GM23248 (cell line): Measurements from ENCODE around the gene EBI3. TPM values are rescaled to one million over a fixed set of nuclear protein-coding genes. Genes with fewer than 3 reads are reported as not detected.
"Not testable (repeated sequence)": the region's sequence is repeated elsewhere in the genome, so short reads cannot be mapped to it uniquely, and the experiment has no call there.

Experiments used
- DNase-seq: peaks from one replicate; pipeline ENCODE4 v3.0.0-alpha.2; 2015
- H2AFZ ChIP-seq: fragments of 200-600 bp; sonication (generic); 2 replicates; pipeline ENCODE4 v1.6.1; 2016; ENCODE audit warnings: antibody characterized with exemption
- H3F3A ChIP-seq: fragments of 200-600 bp; sonication (generic); 2 replicates; pipeline ENCODE4 v1.6.1; 2016; ENCODE audit warnings: mild to moderate bottlenecking, antibody characterized with exemption, mixed run types; ENCODE audit not compliant: insufficient read depth
- H3K27ac ChIP-seq: fragments of 200-600 bp; sonication (generic); 2 replicates; pipeline ENCODE4 v1.5.1; 2016; ENCODE audit warnings: mild to moderate bottlenecking
- H3K27me3 ChIP-seq: fragments of 200-600 bp; sonication (generic); replicated peaks from 2 replicates; pipeline ENCODE4 v1.6.1; 2016; ENCODE audit warnings: mild to moderate bottlenecking; ENCODE audit not compliant: insufficient read depth
- H3K36me3 ChIP-seq: fragments of 200-600 bp; sonication (generic); 2 replicates; pipeline ENCODE4 v1.6.1; 2016; ENCODE audit warnings: low read depth, mild to moderate bottlenecking
- H3K4me1 ChIP-seq: fragments of 200-600 bp; sonication (generic); 2 replicates; pipeline ENCODE4 v1.6.1; 2016; ENCODE audit warnings: mild to moderate bottlenecking; ENCODE audit not compliant: insufficient read depth
- H3K4me2 ChIP-seq: fragments of 200-600 bp; sonication (generic); one replicate; pipeline ENCODE4 v1.6.1; 2016; ENCODE audit warnings: mild to moderate bottlenecking; ENCODE audit not compliant: unreplicated experiment
- H3K4me3 ChIP-seq: fragments of 200-600 bp; sonication (generic); 2 replicates; pipeline ENCODE4 v1.5.1; 2016; ENCODE audit warnings: mild to moderate bottlenecking
- H3K79me2 ChIP-seq: fragments of 200-600 bp; sonication (generic); 2 replicates; pipeline ENCODE4 v1.6.1; 2016; ENCODE audit warnings: mild to moderate bottlenecking; ENCODE audit not compliant: insufficient read depth
- H3K9ac ChIP-seq: fragments of 200-600 bp; sonication (generic); 2 replicates; pipeline ENCODE4 v1.6.1; 2016; ENCODE audit warnings: mild to moderate bottlenecking
- H3K9me2 ChIP-seq: fragments of 200-600 bp; sonication (generic); 2 replicates; pipeline ENCODE4 v1.6.1; 2016; ENCODE audit warnings: mixed run types, mild to moderate bottlenecking, moderate library complexity; ENCODE audit not compliant: insufficient read depth
- H3K9me3 ChIP-seq: fragments of 200-600 bp; sonication (generic); one replicate; pipeline ENCODE4 v1.6.1; 2017; ENCODE audit warnings: low read depth
- H4K20me1 ChIP-seq: fragments of 200-600 bp; sonication (generic); 2 replicates; pipeline ENCODE4 v1.6.0; 2016; ENCODE audit not compliant: insufficient read depth
- EZH2 ChIP-seq: fragments of 200-600 bp; sonication (generic); IDR thresholded peaks from 2 replicates; pipeline ENCODE4 v1.6.1; 2018; ENCODE audit warnings: antibody characterized with exemption, mild to moderate bottlenecking; ENCODE audit not compliant: insufficient read depth, poor library complexity, severe bottlenecking
- EZH2phosphoT487 ChIP-seq: fragments of 200-600 bp; sonication (generic); IDR thresholded peaks from 2 replicates; pipeline ENCODE4 v1.6.1; 2018; ENCODE audit warnings: antibody characterized with exemption, moderate library complexity, mild to moderate bottlenecking, low read depth; ENCODE audit not compliant: insufficient read depth
- WGBS, 2 experiments: methylation state at CpG; one replicate each; pipeline ENCODE4 v1.1.6; 2015 to 2017; ENCODE audit warnings: low lambda C conversion rate in 2 of 2, low coverage in 1 of 2; ENCODE audit errors: missing lambda C conversion rate in 2 of 2; 5-methylcytosine and 5-hydroxymethylcytosine counted together
- in situ Hi-C: fragments of 300-500 bp; cut with MboI; formaldehyde crosslinking; loops from 2 replicates; pipeline ENCODE4 v1.15.0; 2020
- polyA plus RNA-seq: library from polyadenylated mRNA; unstranded; fragments of >200 nt; fragmentation: Nextera tagmentation; extraction: Ambion mirVana; gene quantifications from 2 replicates; pipeline ENCODE4 v1.2.1, GENCODE V29; 2016
- total RNA-seq: library from RNA; depleted of rRNA; stranded (reverse); fragments of >200 nt; shearing (Covaris generic); gene quantifications from 2 replicates; pipeline ENCODE4 v1.2.3, GENCODE V29; 2014

EBI3 gene
- total and polyA plus RNA-seq, 2 experiments from 2014 or later, result 0.56 TPM; not detected in 1

DNA sequence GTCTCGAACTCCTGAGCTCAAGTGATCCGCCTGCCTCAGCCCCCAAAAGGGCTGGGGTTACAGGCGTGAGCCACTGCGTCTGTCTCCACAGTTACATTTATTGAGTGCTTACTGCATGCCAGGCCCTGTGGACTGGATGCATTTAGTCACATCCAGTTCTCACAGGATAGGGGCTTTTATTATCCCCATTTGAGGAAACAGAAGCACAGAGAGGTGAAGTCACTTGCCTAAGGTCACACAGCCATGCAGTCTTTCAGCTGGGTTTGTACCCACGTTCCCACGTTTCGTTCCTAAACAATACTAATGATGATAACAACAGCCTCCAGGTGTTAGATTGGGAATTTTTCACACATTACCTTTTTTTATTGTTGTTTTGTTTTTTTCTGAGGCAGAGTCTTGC, 9.1 kb upstream of the EBI3 start:
- H3K9me2 ChIP-seq, result no peaks in the 10 kb centered on the region
- no peak overlapping the region for H2AFZ ChIP-seq
- no peaks in the 10 kb centered on the region for H3K9me3 ChIP-seq
- in situ Hi-C loops, result no loop called here
- H3K36me3 ChIP-seq, result no peaks in the 10 kb centered on the region
- 80 to 92% methylated on average over 7 of the region's 7 CpGs for WGBS, 2 experiments
- no peaks in the 10 kb centered on the region for H3F3A ChIP-seq
- H3K27me3 ChIP-seq, result no peaks in the 10 kb centered on the region
- H4K20me1 ChIP-seq, result no peaks in the 10 kb centered on the region
- H3K27ac ChIP-seq, result no peak overlapping the region
- DNase-seq, result no peak
- no peak overlapping the region for H3K9ac ChIP-seq
- H3K4me3 ChIP-seq, result no peak overlapping the region
- H3K4me1 ChIP-seq, result no peaks in the 10 kb centered on the region
- TF ChIP-seq EZH2, result no peak
- no peak for TF ChIP-seq EZH2phosphoT487
- no peaks in the 10 kb centered on the region for H3K79me2 ChIP-seq
- H3K4me2 ChIP-seq, result no peak overlapping the region

DNA sequence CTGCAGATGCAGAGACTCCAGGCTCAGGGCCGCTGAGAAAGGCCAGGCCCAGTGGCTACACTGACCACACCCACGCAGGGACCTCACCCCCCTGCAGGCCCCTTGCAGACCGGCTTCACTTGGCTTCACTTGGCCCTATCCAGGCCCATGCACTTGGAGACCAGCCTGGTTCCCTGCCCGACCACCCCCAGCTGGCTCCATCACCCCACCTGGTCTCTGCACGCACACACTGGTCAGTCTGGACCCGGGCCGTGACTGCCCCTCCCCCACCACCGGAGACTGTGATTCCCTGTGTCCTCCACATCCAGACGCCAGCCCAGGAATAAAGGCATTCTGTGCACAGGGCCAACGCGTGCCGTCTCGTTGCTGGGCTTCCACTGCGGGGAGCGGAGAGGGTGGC, 4.9 kb upstream of the EBI3 start:
- H3K4me2 ChIP-seq, result no peak overlapping the region
- in situ Hi-C loops, result no loop called here

DNA sequence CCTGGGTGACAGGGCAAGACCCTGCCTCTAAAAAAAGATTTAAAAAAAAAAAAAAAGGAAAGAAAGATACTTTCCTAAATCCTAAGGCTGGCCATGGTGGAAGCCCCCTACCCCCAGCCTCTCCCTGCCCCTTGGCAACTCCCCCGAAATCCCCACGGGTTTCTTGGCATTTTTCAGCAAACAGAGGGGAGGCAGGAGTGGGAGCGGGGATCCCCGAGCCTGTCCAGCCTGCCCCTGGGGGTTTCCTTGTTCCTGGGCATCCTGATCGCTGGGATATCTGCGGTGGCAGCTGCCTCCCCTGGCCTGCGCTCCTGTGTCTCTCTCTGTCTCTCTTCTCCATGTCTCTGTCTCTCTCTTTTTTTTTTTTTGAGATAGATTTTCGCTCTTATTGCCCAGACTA, 3.4 kb upstream of the EBI3 start:
- 60 to 62% methylated on average over 8 of the region's 8 CpGs for WGBS, 2 experiments
- H3K27me3 ChIP-seq, result peaks cover 20% of the 10 kb centered on the region
- H3K4me2 ChIP-seq, result no peak overlapping the region
- in situ Hi-C loops, result no loop called here
- H3K27ac ChIP-seq, result no peak overlapping the region
- no peak for TF ChIP-seq EZH2phosphoT487
- TF ChIP-seq EZH2, result no peak
- H3K9ac ChIP-seq, result no peak overlapping the region
- no peaks in the 10 kb centered on the region for H3K79me2 ChIP-seq
- no peaks in the 10 kb centered on the region for H3K36me3 ChIP-seq
- H3K9me3 ChIP-seq, result no peaks in the 10 kb centered on the region
- H3K4me1 ChIP-seq, result peaks cover 8% of the 10 kb centered on the region; the same call in 1 of the 2 replicates
- DNase-seq, result no peak
- H2AFZ ChIP-seq, result no peak overlapping the region
- no peaks in the 10 kb centered on the region for H3K9me2 ChIP-seq
- no peak overlapping the region for H3K4me3 ChIP-seq
- H3F3A ChIP-seq, result no peaks in the 10 kb centered on the region
- no peaks in the 10 kb centered on the region for H4K20me1 ChIP-seq

More for the DNA sequence above, 4.9 kb upstream of the EBI3 start:
- 57 to 63% methylated on average over 15 of the region's 15 CpGs for WGBS, 2 experiments
- no peaks in the 10 kb centered on the region for H3K9me2 ChIP-seq
- peaks cover 7% of the 10 kb centered on the region; the same call in 1 of the 2 replicates for H3K4me1 ChIP-seq
- TF ChIP-seq EZH2phosphoT487, result no peak
- no peak for TF ChIP-seq EZH2
- no peaks in the 10 kb centered on the region for H4K20me1 ChIP-seq
- no peak overlapping the region for H3K4me3 ChIP-seq
- no peak overlapping the region for H3K27ac ChIP-seq
- H3K9me3 ChIP-seq, result no peaks in the 10 kb centered on the region
- H3K27me3 ChIP-seq, result peaks cover 20% of the 10 kb centered on the region
- H2AFZ ChIP-seq, result no peak overlapping the region
- no peak overlapping the region for H3K9ac ChIP-seq
- no peaks in the 10 kb centered on the region for H3K36me3 ChIP-seq
- H3K79me2 ChIP-seq, result no peaks in the 10 kb centered on the region
- DNase-seq, result no peak
- no peaks in the 10 kb centered on the region for H3F3A ChIP-seq

GRCh38 chr19:4227771-4228170, 1.6 kb upstream of the EBI3 start:
- H3K4me2 ChIP-seq, result no peak overlapping the region
- H3K4me3 ChIP-seq, result no peak overlapping the region
- no peaks in the 10 kb centered on the region for H3K9me2 ChIP-seq
- no peak overlapping the region for H2AFZ ChIP-seq
- no peak for DNase-seq
- peaks cover 20% of the 10 kb centered on the region for H3K27me3 ChIP-seq
- no peaks in the 10 kb centered on the region for H3F3A ChIP-seq
- no peaks in the 10 kb centered on the region for H3K9me3 ChIP-seq
- no peaks in the 10 kb centered on the region for H4K20me1 ChIP-seq
- in situ Hi-C loops, result no loop called here
- no peak overlapping the region for H3K9ac ChIP-seq
- TF ChIP-seq EZH2phosphoT487 (no peak), EZH2 (no peak)
- no peaks in the 10 kb centered on the region for H3K36me3 ChIP-seq
- H3K79me2 ChIP-seq, result no peaks in the 10 kb centered on the region
- peaks cover 8% of the 10 kb centered on the region; the same call in 1 of the 2 replicates for H3K4me1 ChIP-seq
- no peak overlapping the region for H3K27ac ChIP-seq

GRCh38 chr19:4228765-4229178, 551 bp upstream of the EBI3 start:
- in situ Hi-C loops, result no loop called here
- Histone ChIP-seq H3K27me3 (peaks cover 20% of the 10 kb centered on the region), H3K4me3 (no peak overlapping the region), H3K9ac (no peak overlapping the region), H3K36me3 (no peaks in the 10 kb centered on the region), H4K20me1 (no peaks in the 10 kb centered on the region), H3K9me3 (no peaks in the 10 kb centered on the region), H3K27ac (no peak overlapping the region), H3F3A (no peaks in the 10 kb centered on the region), H3K9me2 (no peaks in the 10 kb centered on the region), H2AFZ (peak overlapping the region; percentile 48; the same call in 1 of the 2 replicates), H3K79me2 (no peaks in the 10 kb centered on the region), H3K4me1 (peaks cover 8% of the 10 kb centered on the region; the same call in 1 of the 2 replicates), H3K4me2 (peak overlapping the region; percentile 12)
- WGBS, 2 experiments, result 61 to 73% methylated on average over 2 of the region's 2 CpGs
- no peak for DNase-seq
- TF ChIP-seq EZH2phosphoT487, result no peak
- no peak for TF ChIP-seq EZH2

- H3K9me2 ChIP-seq, DNase-seq, H3K4me2 ChIP-seq, H3K4me1 ChIP-seq, H2AFZ ChIP-seq, H3K9me3 ChIP-seq, H3K36me3 ChIP-seq, H4K20me1 ChIP-seq, in situ Hi-C loops, H3K27ac ChIP-seq, H3F3A ChIP-seq, H3K79me2 ChIP-seq, H3K9ac ChIP-seq, H3K4me3 ChIP-seq: not testable (repeated sequence)
- 74 to 78% methylated on average over 6 of the region's 6 CpGs for WGBS, 2 experiments
- peaks cover 20% of the 10 kb centered on the region for H3K27me3 ChIP-seq
These were observed 914 bp downstream of the EBI3 start for GRCh38 chr19:4230237-4230636.

GRCh38 chr19:4231521-4231920, 2.2 kb downstream of the EBI3 start:
- WGBS, 2 experiments, result 63 to 77% methylated on average over 6 of the region's 6 CpGs
- DNase-seq, H3K4me1 ChIP-seq, H3K9me2 ChIP-seq, H3K4me2 ChIP-seq, H3K27ac ChIP-seq, H3F3A ChIP-seq, H3K4me3 ChIP-seq, H3K79me2 ChIP-seq, H3K36me3 ChIP-seq, H3K9ac ChIP-seq, in situ Hi-C loops, H2AFZ ChIP-seq, H3K9me3 ChIP-seq, H4K20me1 ChIP-seq: not testable (repeated sequence)
- H3K27me3 ChIP-seq, result peaks cover 15% of the 10 kb centered on the region; the same call in 1 of the 2 replicates
